Mesenchymal stem cell (in vitro differentiated cells and primary cell): Measurements from ENCODE around the gene RUNDC3A.

Experiments
- DNase-seq: peaks from one replicate; pipeline ENCODE4 v3.0.0-alpha.2; 2013
- H2AFZ ChIP-seq: one replicate; pipeline ENCODE4 v1.6.1; 2013; ENCODE audit warnings: low read depth, mild to moderate bottlenecking, control low read depth, inconsistent platforms, low read length, moderate library complexity
- H2AK5ac ChIP-seq: 2 replicates; pipeline ENCODE4 v1.6.1; 2013; ENCODE audit warnings: low read length, moderate library complexity, mild to moderate bottlenecking, inconsistent platforms; ENCODE audit not compliant: severe bottlenecking
- H2BK120ac ChIP-seq: one replicate; pipeline ENCODE4 v1.6.1; 2013; ENCODE audit warnings: low read depth, mild to moderate bottlenecking, inconsistent platforms, low read length, moderate library complexity
- H2BK12ac ChIP-seq, 2 experiments: one replicate each; pipeline ENCODE4 v1.6.1; 2013; ENCODE audit warnings: inconsistent platforms in 2 of 2, low read length in 2 of 2, mild to moderate bottlenecking in 2 of 2, moderate library complexity in 2 of 2, control low read depth in 1 of 2
- H2BK15ac ChIP-seq: one replicate; pipeline ENCODE4 v1.6.1; 2013; ENCODE audit warnings: mild to moderate bottlenecking, low read depth, inconsistent platforms; ENCODE audit not compliant: poor library complexity, severe bottlenecking
- H2BK5ac ChIP-seq: 2 replicates; pipeline ENCODE4 v1.6.1; 2013; ENCODE audit warnings: low read depth, mild to moderate bottlenecking, low read length, control low read depth, inconsistent platforms; ENCODE audit not compliant: poor library complexity, severe bottlenecking
- H3K14ac ChIP-seq, 2 experiments: one replicate each; pipeline ENCODE4 v1.6.1; 2013; ENCODE audit warnings: inconsistent platforms in 2 of 2, low read length in 2 of 2, control low read depth in 1 of 2, mild to moderate bottlenecking in 1 of 2, moderate library complexity in 1 of 2
- H3K18ac ChIP-seq, 2 experiments: one replicate each; pipeline ENCODE4 v1.6.1; 2013; ENCODE audit warnings: inconsistent platforms in 2 of 2, low read length in 2 of 2, control low read depth in 1 of 2, low read depth in 1 of 2, mild to moderate bottlenecking in 1 of 2
- H3K23ac ChIP-seq, 2 experiments: one replicate each; pipeline ENCODE4 v1.6.1; 2013; ENCODE audit warnings: inconsistent platforms in 2 of 2, low read length in 2 of 2, mild to moderate bottlenecking in 2 of 2, moderate library complexity in 2 of 2, control low read depth in 1 of 2
- H3K27ac ChIP-seq: 2 replicates; pipeline ENCODE4 v1.5.1; 2013; ENCODE audit warnings: mild to moderate bottlenecking, moderate library complexity, low read length, control low read depth, inconsistent platforms; ENCODE audit not compliant: poor library complexity, severe bottlenecking
- H3K27me3 ChIP-seq, 2 experiments: 2 replicates each; pipeline versions ENCODE4 v1.6.1 to v1.7.0; 2013; ENCODE audit warnings: low read length in 2 of 2, mild to moderate bottlenecking in 2 of 2, moderate library complexity in 2 of 2, control low read depth in 1 of 2, inconsistent platforms in 1 of 2; ENCODE audit not compliant: control insufficient read depth in 1 of 2, insufficient read depth in 1 of 2
- H3K36me3 ChIP-seq, 2 experiments: 2 replicates each; pipeline versions ENCODE4 v1.6.1 to v1.7.0; 2013; ENCODE audit warnings: low read length in 2 of 2, control low read depth in 1 of 2, inconsistent platforms in 1 of 2, low read depth in 1 of 2, mild to moderate bottlenecking in 1 of 2; ENCODE audit not compliant: insufficient read depth in 2 of 2, control insufficient read depth in 1 of 2
- H3K4ac ChIP-seq, 2 experiments: one replicate each; pipeline ENCODE4 v1.6.1; 2013; ENCODE audit warnings: inconsistent platforms in 2 of 2, low read length in 2 of 2, mild to moderate bottlenecking in 2 of 2, moderate library complexity in 2 of 2, control low read depth in 1 of 2, low read depth in 1 of 2
- H3K4me1 ChIP-seq: 2 replicates; pipeline ENCODE4 v1.6.1; 2013; ENCODE audit warnings: low read depth, low read length, control low read depth; ENCODE audit not compliant: control insufficient read depth, insufficient read depth
- H3K4me2 ChIP-seq: 2 replicates; pipeline ENCODE4 v1.6.1; 2013; ENCODE audit warnings: low read length, mild to moderate bottlenecking, inconsistent platforms; ENCODE audit not compliant: poor library complexity, severe bottlenecking
- H3K4me3 ChIP-seq, 2 experiments: 2 replicates each; pipeline versions ENCODE4 v1.5.1 to v1.7.0; 2013; ENCODE audit warnings: low read length in 2 of 2, mild to moderate bottlenecking in 2 of 2, control low read depth in 1 of 2, low read depth in 1 of 2; ENCODE audit not compliant: insufficient read depth in 1 of 2
- H3K79me1 ChIP-seq: replicated peaks from 2 replicates; pipeline ENCODE4 v1.6.1; 2013; ENCODE audit warnings: mild to moderate bottlenecking, control low read depth, low read length, inconsistent platforms; ENCODE audit not compliant: poor library complexity, severe bottlenecking
- H3K9ac ChIP-seq: 2 replicates; pipeline ENCODE4 v1.7.0; 2013; ENCODE audit warnings: mild to moderate bottlenecking, low read length, moderate library complexity
- H3K9me3 ChIP-seq: 2 replicates; pipeline ENCODE4 v1.7.0; 2013; ENCODE audit warnings: mild to moderate bottlenecking, low read length; ENCODE audit not compliant: control insufficient read depth
- H4K8ac ChIP-seq: one replicate; pipeline ENCODE4 v1.6.1; 2013; ENCODE audit warnings: inconsistent platforms, mild to moderate bottlenecking, low read length, moderate library complexity
- H4K91ac ChIP-seq: one replicate; pipeline ENCODE4 v1.6.1; 2013; ENCODE audit warnings: mild to moderate bottlenecking, low read length, inconsistent platforms
- WGBS: methylation state at CpG from one replicate; pipeline ENCODE4 v1.1.7; 2013; ENCODE audit warnings: mixed read lengths; 5-methylcytosine and 5-hydroxymethylcytosine counted together

RUNDC3A gene

DNA sequence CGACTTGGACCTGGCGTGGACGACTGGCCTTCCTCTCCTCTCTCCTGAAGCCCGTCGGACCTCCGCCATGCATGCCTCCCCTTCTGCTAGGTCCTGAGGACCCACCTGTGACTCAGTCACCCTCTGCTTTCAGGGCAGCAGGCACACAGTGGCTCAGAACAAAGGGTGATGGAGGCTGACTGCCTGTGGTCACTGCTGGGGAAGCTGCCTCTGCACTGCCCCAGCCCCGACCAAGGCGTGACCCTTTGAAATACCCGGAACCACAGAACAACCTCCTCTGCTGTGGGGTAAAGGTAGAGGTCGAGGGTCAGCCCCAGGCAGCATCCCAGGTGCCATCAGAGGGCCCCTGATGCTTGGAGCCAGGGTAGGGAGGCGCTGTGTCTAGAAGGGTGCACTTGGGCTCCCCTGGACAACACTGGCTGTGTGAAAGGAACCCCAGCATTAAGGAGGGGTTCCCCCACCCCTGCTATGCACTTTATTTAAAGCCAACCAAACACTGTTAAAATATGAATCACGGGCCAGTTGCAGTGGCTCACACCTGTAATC, 27.9 kb upstream of the RUNDC3A start:
- WGBS = 84% methylated on average over 12 of the region's 12 CpGs
- Histone ChIP-seq H3K14ac (peak overlapping the region in 1 of 2 experiments; percentile 66), H3K23ac (no peak overlapping the region), H3K4ac (peak overlapping the region in 1 of 2 experiments; percentile 42), H4K91ac (peak overlapping the region; percentile 70), H2BK12ac (peak overlapping the region; percentile 57 to 96), H2BK120ac (no peak overlapping the region), H3K9me3 (no peaks in the 10 kb centered on the region), H3K27ac (no peak overlapping the region), H3K4me2 (no peak overlapping the region), H2BK5ac (no peak overlapping the region), H3K4me3 (no peak overlapping the region), H2BK15ac (no peak overlapping the region), H3K36me3 (no peaks in the 10 kb centered on the region), H3K4me1 (peaks cover 14% of the 10 kb centered on the region), H3K18ac (peak overlapping the region in 1 of 2 experiments; percentile 62), H2AFZ (no peak overlapping the region), H2AK5ac (peak overlapping the region; percentile 21), H3K27me3 (peaks cover 0 to 4% of the 10 kb centered on the region in 2 experiments), H4K8ac (no peak overlapping the region), H3K79me1 (no peaks in the 10 kb centered on the region), H3K9ac (no peak overlapping the region)
- DNase-seq = no peak

DNA sequence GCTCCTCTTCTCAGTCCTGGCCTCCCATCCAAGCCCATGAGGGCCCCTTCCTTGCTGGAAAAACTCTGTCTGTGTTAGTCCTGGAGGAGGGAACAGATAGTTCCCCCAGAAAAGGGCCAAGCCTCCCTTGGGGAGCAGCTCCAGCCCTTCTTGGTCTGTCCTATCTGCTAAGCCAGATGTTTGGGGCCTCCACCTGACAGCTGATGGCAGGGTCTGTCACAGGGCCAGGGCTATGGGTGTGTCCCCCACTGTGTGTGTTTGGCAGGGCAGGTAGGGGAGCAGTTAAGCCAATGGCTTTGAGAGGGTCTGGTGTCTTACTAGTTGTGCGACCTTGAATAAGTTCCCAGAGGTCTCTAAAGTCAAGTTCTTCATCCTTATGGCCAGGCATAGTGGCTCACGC, 26.8 kb upstream of the RUNDC3A start:
- Histone ChIP-seq H3K9me3 (no peaks in the 10 kb centered on the region), H3K79me1 (no peaks in the 10 kb centered on the region), H2AFZ (no peak overlapping the region), H3K9ac (no peak overlapping the region), H3K23ac (no peak overlapping the region), H3K18ac (no peak overlapping the region), H3K4ac (no peak overlapping the region), H3K36me3 (no peaks in the 10 kb centered on the region), H3K27me3 (peaks cover 0 to 4% of the 10 kb centered on the region in 2 experiments), H3K4me2 (no peak overlapping the region), H2BK15ac (no peak overlapping the region), H3K14ac (no peak overlapping the region), H2BK120ac (no peak overlapping the region), H3K27ac (no peak overlapping the region), H4K8ac (no peak overlapping the region), H4K91ac (peak overlapping the region; percentile 1), H3K4me3 (no peak overlapping the region), H2BK12ac (no peak overlapping the region), H3K4me1 (peaks cover 14% of the 10 kb centered on the region), H2AK5ac (no peak overlapping the region), H2BK5ac (no peak overlapping the region)
- 100% methylated on average over 1 of the region's 2 CpGs for WGBS
- no peak for DNase-seq

DNA sequence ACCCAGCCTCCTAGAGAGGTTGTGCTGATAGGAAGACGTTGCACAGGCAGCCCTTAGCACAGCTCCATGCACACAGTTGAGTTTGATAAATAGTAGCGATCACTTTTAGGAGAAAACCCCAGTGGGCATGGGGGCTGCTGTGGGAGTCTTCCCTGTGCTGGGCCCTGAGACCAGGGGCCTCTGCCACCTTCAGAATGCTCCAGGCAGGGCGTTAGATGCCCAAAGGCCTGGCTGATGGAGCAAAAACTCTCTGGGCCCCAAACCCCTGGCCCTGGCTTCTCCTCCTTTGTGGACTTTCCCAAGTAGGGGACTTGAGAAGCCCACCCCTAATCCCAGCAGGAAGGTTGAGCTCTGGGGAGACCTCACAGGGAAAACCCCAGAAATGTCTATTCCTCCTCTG, 26.1 kb upstream of the RUNDC3A start:
- no peak overlapping the region for H3K4me2 ChIP-seq
- DNase-seq = no peak
- no peak overlapping the region for H2AK5ac ChIP-seq
- H3K18ac ChIP-seq = no peak overlapping the region
- peak overlapping the region; percentile 18 for H4K91ac ChIP-seq
- H3K27ac ChIP-seq = no peak overlapping the region
- H2BK120ac ChIP-seq = no peak overlapping the region
- no peak overlapping the region for H2AFZ ChIP-seq
- H3K36me3 ChIP-seq = no peaks in the 10 kb centered on the region
- WGBS = 53% methylated on average over 3 of the region's 3 CpGs
- no peaks in the 10 kb centered on the region for H3K79me1 ChIP-seq
- no peak overlapping the region for H2BK12ac ChIP-seq
- no peak overlapping the region for H2BK15ac ChIP-seq
- peaks cover 14% of the 10 kb centered on the region for H3K4me1 ChIP-seq
- no peak overlapping the region for H3K23ac ChIP-seq
- no peak overlapping the region for H3K9ac ChIP-seq
- H2BK5ac ChIP-seq = no peak overlapping the region
- H3K4ac ChIP-seq = no peak overlapping the region
- H4K8ac ChIP-seq = no peak overlapping the region
- no peaks in the 10 kb centered on the region for H3K9me3 ChIP-seq
- no peak overlapping the region for H3K14ac ChIP-seq
- H3K4me3 ChIP-seq = no peak overlapping the region
- peaks cover 0 to 4% of the 10 kb centered on the region in 2 experiments for H3K27me3 ChIP-seq

DNA sequence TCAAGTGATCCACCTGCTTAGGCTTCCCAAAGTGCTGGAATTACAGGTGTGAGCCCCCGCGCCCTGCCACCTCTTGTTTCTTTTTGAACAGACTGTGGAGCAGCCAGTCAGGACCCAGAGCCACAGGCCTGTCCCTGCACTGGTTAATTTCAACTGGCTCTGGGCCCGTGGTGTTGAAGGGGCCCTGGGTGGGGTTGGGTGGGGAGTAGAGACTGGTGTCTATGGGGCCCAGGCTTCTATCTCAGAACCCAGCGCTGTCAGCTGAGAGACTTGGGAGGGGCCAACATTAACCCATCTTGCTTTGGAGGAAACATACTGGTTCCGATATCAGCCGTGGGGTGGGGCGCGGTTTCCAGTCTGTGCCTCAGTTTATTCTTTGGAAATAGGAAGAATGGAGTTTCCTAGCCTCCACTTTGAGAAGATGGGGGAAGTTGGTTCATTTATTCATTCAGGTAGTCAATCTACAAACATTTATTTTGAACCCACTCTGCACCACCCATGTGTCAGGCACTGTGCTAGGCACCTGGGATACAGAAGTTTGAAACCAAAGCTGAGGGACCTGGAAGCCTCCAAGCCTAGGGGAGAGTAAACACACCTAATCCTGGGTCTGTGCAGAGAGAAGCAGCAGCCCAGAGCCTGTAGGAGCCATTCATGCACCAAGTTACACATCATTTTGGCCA, 24.9 kb upstream of the RUNDC3A start:
- Histone ChIP-seq H3K27ac (no peak overlapping the region), H3K27me3 (peaks cover 8 to 13% of the 10 kb centered on the region in 2 experiments), H4K91ac (no peak overlapping the region), H2BK15ac (no peak overlapping the region), H3K4ac (no peak overlapping the region), H3K4me1 (peaks cover 14% of the 10 kb centered on the region), H2BK12ac (no peak overlapping the region), H2BK5ac (no peak overlapping the region), H4K8ac (no peak overlapping the region), H3K9me3 (no peaks in the 10 kb centered on the region), H2BK120ac (no peak overlapping the region), H3K36me3 (no peaks in the 10 kb centered on the region), H3K79me1 (no peaks in the 10 kb centered on the region), H3K14ac (no peak overlapping the region), H3K4me3 (no peak overlapping the region), H3K18ac (no peak overlapping the region), H3K4me2 (no peak overlapping the region), H3K9ac (no peak overlapping the region), H2AFZ (no peak overlapping the region), H3K23ac (no peak overlapping the region), H2AK5ac (no peak overlapping the region)
- WGBS = 97% methylated on average over 8 of the region's 8 CpGs
- DNase-seq = no peak
